ENCODE results near the gene RAD9A.
"Not testable (repeated sequence)": the region's sequence is repeated elsewhere in the genome, so short reads cannot be mapped to it uniquely, and the experiment has no call there.

Gene RAD9A

GRCh38 chr11:67393990-67394389, 2.2 kb downstream of the RAD9A start:
- in situ Hi-C loops (cut with HindIII; ENCODE audit: low sequenced_read_pairs) = no loop called here

GRCh38 chr11:67395555-67396258, 3.9 kb downstream of the RAD9A start:
- in situ Hi-C loops (cut with HindIII; ENCODE audit: low sequenced_read_pairs) = no loop called here

GRCh38 chr11:67396259-67396581, 4.4 kb downstream of the RAD9A start:
- in situ Hi-C loops (cut with HindIII; ENCODE audit: low sequenced_read_pairs) = no loop called here

GRCh38 chr11:67396587-67397389, 5.0 kb downstream of the RAD9A start:
- in situ Hi-C loops (cut with HindIII; ENCODE audit: low sequenced_read_pairs) = no loop called here

- in situ Hi-C loops (cut with HindIII; ENCODE audit: low sequenced_read_pairs) = no loop called here
Observed at GRCh38 chr11:67397536-67397935, 5.8 kb downstream of the RAD9A start.

- in situ Hi-C loops (cut with HindIII; ENCODE audit: low sequenced_read_pairs) = no loop called here
Observed at GRCh38 chr11:67397986-67398660, 6.3 kb downstream of the RAD9A start.

GRCh38 chr11:67398661-67399563, 7.1 kb downstream of the RAD9A start:
- in situ Hi-C loops (cut with HindIII; ENCODE audit: low sequenced_read_pairs) = no loop called here

- in situ Hi-C loops (cut with HindIII; ENCODE audit: low sequenced_read_pairs) = no loop called here
Observed at GRCh38 chr11:67400251-67400941, 8.6 kb downstream of the RAD9A start.

GRCh38 chr11:67400942-67401494, 9.2 kb downstream of the RAD9A start:
- in situ Hi-C loops (cut with HindIII; ENCODE audit: low sequenced_read_pairs) = no loop called here

- in situ Hi-C loops (cut with HindIII; ENCODE audit: low sequenced_read_pairs) = no loop called here
Observed at GRCh38 chr11:67401495-67402191, 9.9 kb downstream of the RAD9A start, which contains the start of gene PPP1CA. Gene PPP1CA, minus strand, starts transcription at chr11:67401858. Its CDS starts 76 bp downstream, at chr11:67401782.

GRCh38 chr11:67402192-67402839, 10.5 kb downstream of the RAD9A start:
- in situ Hi-C loops (cut with HindIII; ENCODE audit: low sequenced_read_pairs) = not testable (repeated sequence)

GRCh38 chr11:67403085-67403484, 11.3 kb downstream of the RAD9A start:
- in situ Hi-C loops (cut with HindIII; ENCODE audit: low sequenced_read_pairs) = not testable (repeated sequence)

- in situ Hi-C loops (cut with HindIII; ENCODE audit: low sequenced_read_pairs) = no loop called here
Observed at GRCh38 chr11:67404515-67405195, 12.9 kb downstream of the RAD9A start.

GRCh38 chr11:67405196-67405567, 13.4 kb downstream of the RAD9A start:
- in situ Hi-C loops (cut with HindIII; ENCODE audit: low sequenced_read_pairs) = no loop called here

GRCh38 chr11:67405688-67406339, 14.0 kb downstream of the RAD9A start:
- in situ Hi-C loops (cut with HindIII; ENCODE audit: low sequenced_read_pairs) = no loop called here

- in situ Hi-C loops (cut with HindIII; ENCODE audit: low sequenced_read_pairs) = no loop called here
Observed at GRCh38 chr11:67406420-67406968, 14.7 kb downstream of the RAD9A start.

GRCh38 chr11:67406969-67407687, 15.3 kb downstream of the RAD9A start:
- in situ Hi-C loops (cut with HindIII; ENCODE audit: low sequenced_read_pairs) = no loop called here
